GM15510 (cell line): Measurements from ENCODE around the gene SF3A1.

Source experiments
- POLR2A ChIP-seq: IDR thresholded peaks from 3 replicates; pipeline ENCODE4 v1.6.1; 2011; ENCODE audit warnings: borderline replicate concordance; ENCODE audit not compliant: insufficient read length; ENCODE audit errors: extremely low read depth

Gene SF3A1

DNA sequence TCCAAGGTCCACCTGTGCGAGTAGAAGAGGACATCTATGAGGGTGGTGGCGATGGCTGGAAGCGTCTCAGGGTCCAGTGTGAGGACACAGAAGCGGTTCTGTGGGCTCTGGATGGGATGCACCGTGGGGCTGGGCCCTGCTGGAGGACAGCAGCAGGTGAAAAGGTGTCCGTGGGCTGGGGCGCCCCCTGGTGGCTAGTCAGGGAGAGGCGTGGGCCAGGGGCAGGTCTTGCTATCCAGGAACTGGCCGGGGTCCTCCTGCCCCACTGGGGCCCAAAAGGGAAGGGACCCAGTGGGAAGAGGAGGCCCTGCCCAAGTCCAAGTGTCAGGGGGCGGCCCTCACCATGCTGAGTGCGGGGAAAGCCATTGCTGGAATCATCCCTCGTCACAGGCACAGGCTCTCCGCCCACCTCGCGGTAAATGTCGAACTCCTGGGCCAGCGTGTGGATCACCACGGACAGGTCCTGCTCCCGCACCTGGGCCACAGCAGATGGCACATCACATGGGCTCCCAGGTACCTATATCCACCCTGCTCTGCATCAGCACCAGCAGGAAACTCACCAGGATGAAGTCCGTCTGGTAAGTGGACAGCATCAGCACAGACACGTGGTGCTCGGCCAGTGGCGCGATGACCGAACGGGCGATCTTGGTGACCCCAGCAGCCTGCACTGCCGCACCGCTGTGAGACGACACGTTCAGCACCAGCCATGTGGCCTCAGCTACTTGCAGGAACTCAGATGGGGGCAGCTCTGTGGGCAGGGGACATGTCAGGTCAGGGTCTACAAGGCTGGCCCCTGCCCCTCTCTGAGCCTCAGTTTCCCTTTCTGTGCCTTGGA lies 69.7 kb downstream of the SF3A1 start:
- TF ChIP-seq POLR2A: no peak

DNA sequence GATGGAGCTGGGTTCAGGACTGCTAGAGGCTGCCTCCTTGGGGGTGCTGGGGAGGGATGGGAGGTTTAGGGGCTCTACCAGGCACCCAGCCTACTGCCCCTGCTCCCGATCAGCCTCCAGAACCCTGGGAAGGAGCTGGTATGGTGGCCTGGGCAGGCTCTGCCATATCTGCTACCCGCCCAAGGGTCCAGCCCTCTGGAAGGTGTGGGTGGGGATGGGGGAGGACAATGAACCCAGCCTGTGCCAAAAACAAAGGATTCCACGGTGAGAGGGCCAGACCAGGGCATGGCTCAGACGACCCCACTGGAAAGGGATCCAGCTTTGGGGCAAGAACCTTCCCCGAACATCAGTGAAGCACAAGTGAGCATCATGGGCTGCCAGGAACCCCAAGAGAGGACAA lies 70.4 kb downstream of the SF3A1 start:
- TF ChIP-seq POLR2A: no peak

DNA sequence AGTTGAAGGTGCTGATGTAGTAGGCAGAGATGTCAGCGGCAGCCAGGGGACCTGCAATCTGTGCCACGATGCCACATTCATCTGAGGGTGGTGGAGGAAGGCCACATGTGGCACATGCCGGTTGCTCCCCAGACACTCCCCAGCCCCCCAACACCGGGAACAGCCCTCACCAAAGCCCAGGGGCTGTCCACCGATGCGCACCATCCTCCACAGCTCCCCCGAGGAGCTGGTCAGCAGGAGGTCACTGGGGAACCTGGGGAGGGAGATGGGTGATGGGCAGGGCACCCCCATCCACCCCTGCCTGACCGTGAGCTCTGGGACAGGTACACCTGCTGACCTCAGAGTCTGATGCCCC lies 70.9 kb downstream of the SF3A1 start:
- TF ChIP-seq POLR2A: no peak

DNA sequence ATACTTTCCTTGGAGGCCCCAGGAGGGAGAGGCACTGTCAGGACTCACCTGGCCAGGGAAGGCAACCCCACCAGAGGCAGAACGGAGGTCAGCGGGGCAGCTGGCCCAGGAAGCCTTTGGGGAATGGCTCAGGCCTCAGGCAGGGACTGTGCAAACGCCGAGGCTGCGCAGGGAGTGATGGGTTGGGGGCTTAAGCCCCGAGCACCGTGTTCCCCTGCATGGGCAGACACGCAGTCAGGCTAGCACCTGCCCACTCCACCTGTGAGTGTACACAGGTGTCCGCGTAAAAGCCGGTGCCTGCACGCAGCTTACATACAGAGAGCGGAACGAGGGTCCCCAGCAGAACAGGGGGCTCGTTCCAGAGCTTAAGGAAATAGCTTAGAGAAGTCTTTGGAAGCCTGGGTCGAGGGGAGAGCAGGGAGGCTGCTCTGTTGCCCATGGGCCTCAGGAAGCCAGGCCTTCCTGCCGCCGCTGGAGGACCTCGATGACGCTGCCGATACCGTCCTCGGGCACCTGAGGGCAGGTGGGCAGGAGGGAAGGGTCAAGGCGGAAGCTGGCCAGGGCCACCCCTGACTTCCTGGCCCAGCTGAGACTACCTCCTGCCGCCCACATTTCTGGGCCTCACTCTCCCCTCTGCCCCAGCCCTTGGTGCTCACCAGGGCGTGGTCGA lies 71.4 kb downstream of the SF3A1 start:
- TF ChIP-seq POLR2A: no peak

DNA sequence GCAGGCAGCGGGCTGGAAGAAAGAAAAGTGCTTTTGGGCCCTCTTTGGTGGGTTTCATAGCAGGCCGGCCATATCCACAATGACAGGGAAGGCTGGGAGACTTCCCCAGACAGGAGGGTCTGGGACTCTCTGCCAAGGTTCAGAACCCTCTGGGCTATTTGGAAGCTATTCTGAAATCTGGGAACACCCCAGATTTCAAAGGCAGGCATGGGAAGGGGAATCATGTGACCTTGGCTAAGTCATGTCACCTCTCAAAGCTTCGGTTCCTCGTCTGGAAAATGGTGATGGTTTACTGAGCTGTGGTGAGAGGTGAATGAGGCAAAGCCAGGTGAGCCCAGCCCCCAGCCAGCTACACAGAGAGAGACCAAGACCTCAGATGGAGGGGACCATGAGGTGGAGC lies 72.0 kb downstream of the SF3A1 start:
- TF ChIP-seq POLR2A: no peak

DNA sequence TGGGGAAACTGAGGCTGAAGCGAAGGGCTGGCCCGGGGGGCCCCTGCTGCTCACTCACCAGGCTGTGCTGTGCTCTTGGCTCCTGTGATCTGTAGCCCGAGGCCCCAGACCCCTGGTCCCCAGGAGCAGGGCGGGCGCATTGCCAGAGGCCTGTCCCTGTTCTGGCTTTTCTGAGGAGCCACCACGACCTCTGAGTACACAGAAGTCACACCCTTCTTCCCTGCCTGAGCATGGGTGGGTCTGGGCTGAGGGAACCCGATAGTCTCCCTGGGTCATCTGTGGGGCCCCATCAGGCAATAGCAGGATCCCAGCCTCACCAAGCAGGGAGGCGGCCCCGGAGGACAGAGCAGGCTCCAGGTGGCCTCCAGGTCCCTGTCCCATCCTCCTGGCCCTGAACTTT lies 72.5 kb downstream of the SF3A1 start:
- TF ChIP-seq POLR2A: no peak

DNA sequence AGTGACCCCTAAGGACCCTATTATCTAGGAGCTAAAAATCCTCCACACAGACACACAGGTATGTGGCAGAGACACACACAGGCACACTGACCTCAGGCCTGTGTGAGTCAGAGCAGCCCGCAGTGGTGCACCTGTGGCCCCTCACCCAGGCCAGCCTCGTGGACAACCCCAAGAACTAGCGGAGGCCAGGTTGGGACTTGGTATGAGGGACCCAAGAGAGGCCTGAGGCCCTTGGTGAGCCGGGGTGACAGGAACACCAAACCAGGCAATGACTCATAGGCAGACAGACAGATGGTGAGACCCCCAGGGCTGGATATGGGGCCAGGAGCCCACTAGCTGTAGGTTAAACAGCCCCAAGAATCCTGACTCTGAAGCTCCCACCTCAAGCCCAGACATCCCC lies 73.4 kb downstream of the SF3A1 start:
- TF ChIP-seq POLR2A: no peak

DNA sequence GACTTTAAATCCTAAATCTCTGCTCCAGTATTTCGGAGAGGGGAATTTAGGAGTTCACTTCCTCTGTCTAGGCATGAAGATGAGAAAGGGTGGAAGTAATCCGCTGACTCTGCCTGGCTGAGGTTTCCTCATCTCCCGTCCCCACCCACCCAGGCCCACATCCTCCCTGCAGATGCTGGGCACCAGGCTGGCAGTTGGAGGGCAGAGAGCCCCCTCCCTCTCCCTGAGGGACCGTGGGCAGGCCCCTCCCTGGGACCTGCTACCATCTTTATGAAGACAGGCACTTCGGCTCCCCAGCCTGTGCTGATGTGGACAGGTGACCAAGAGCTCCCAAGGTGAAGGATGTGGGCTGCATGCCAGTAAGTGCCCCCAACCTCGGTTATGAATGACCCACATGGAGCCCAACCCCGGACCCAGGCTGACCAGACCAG lies 74.1 kb downstream of the SF3A1 start:
- TF ChIP-seq POLR2A: no peak
